Endothelial cell of umbilical vein (primary cell): ENCODE results near the gene SPDYE6. TPM values are rescaled to one million over a fixed set of nuclear protein-coding genes. Genes with fewer than 3 reads are reported as not detected.

Experiments used
- BruUV-seq: library from RNA; stranded (reverse); fragments of 400-500 nt; replicated peaks from 2 replicates; lab custom pipeline; 2021; lab: Mats Ljungman, UMichigan
- CTCF ChIA-PET: fragments of 300-600, 350-600 bp; sonication (Branson Sonifier 250); formaldehyde crosslinking; loops from one replicate; lab custom pipeline; 2021; ENCODE audit warnings: antibody characterized with exemption, inconsistent platforms; lab: Charles Lee
- POLR2A ChIA-PET: fragments of 300-600, 350-600 bp; sonication (Branson Sonifier 250); formaldehyde crosslinking; loops from one replicate; lab custom pipeline; 2021; ENCODE audit warnings: antibody characterized with exemption, inconsistent platforms; lab: Charles Lee
- DNase-seq: peaks from one replicate; pipeline ENCODE4 v3.0.0-alpha.2; 2011; ENCODE audit warnings: low read depth, low spot score
- FAIRE-seq: peaks from 2 replicates; lab custom pipeline; 2011; peaks lifted over from hg19 to GRCh38; lab: Jason Lieb, UNC
- H2AFZ ChIP-seq: 2 replicates; pipeline ENCODE4 v1.6.0; 2012; ENCODE audit warnings: low read depth, low read length, control low read depth, inconsistent platforms
- H3K27ac ChIP-seq: 2 replicates; pipeline ENCODE4 v1.5.1; 2011; ENCODE audit warnings: low read depth, mild to moderate bottlenecking, control low read depth, low read length, moderate library complexity; ENCODE audit not compliant: insufficient read depth
- H3K27me3 ChIP-seq, 2 experiments: 2 replicates each; pipeline versions ENCODE4 v1.6.0 to v1.6.1; 2011; ENCODE audit warnings: low read length in 2 of 2, mixed read lengths in 1 of 2; ENCODE audit not compliant: control insufficient read depth in 2 of 2, insufficient read depth in 2 of 2
- H3K36me3 ChIP-seq, 2 experiments: 2 replicates in 1 of 2; 3 replicates in 1 of 2; pipeline ENCODE4 v1.5.1; 2011; ENCODE audit warnings: low read length in 2 of 2, mild to moderate bottlenecking in 1 of 2, moderate library complexity in 1 of 2; ENCODE audit not compliant: control insufficient read depth in 2 of 2, insufficient read depth in 2 of 2; ENCODE audit errors: extremely low read depth in 1 of 2
- H3K4me1 ChIP-seq: 3 replicates; pipeline ENCODE4 v1.5.1; 2011; ENCODE audit warnings: mild to moderate bottlenecking, low read length; ENCODE audit not compliant: control insufficient read depth, insufficient read depth; ENCODE audit errors: extremely low read depth
- H3K4me2 ChIP-seq: 2 replicates; pipeline ENCODE4 v1.6.1; 2011; ENCODE audit warnings: low read length, control low read depth, mixed read lengths; ENCODE audit not compliant: insufficient read depth
- H3K4me3 ChIP-seq, 3 experiments: fragments of 200-600 bp in 1 of 3; sonication (generic), shearing (Covaris generic) in 1 of 3; replicated peaks in 1 of 3; 2 replicates each; pipeline ENCODE4 v1.5.1; 2011 to 2016; ENCODE audit warnings: control low read depth in 3 of 3, low read length in 3 of 3, mild to moderate bottlenecking in 2 of 3, inconsistent platforms in 1 of 3, low read depth in 1 of 3, moderate library complexity in 1 of 3; ENCODE audit not compliant: insufficient read depth in 1 of 3
- H3K79me2 ChIP-seq: 2 replicates; pipeline ENCODE4 v1.6.0; 2012; ENCODE audit warnings: low read length, inconsistent platforms; ENCODE audit not compliant: control insufficient read depth, insufficient read depth
- H3K9ac ChIP-seq: replicated peaks from 2 replicates; pipeline ENCODE3; 2011; ENCODE audit warnings: low read length, control low read depth; ENCODE audit not compliant: insufficient read depth; ENCODE audit errors: extremely low read depth
- H3K9me1 ChIP-seq: replicated peaks from 3 replicates; pipeline ENCODE4 v1.6.0; 2011; ENCODE audit warnings: mild to moderate bottlenecking, low read length; ENCODE audit not compliant: control insufficient read depth, insufficient read depth; ENCODE audit errors: extremely low read depth
- H3K9me3 ChIP-seq: replicated peaks from 2 replicates; pipeline ENCODE4 v1.5.1; 2012; ENCODE audit warnings: low read length, inconsistent platforms; ENCODE audit not compliant: control insufficient read depth, insufficient read depth
- H4K20me1 ChIP-seq: replicated peaks from 2 replicates; pipeline ENCODE3; 2011; ENCODE audit warnings: mild to moderate bottlenecking, low read length; ENCODE audit not compliant: control insufficient read depth, insufficient read depth; ENCODE audit errors: extremely low read depth
- EZH2 ChIP-seq: IDR thresholded peaks from 2 replicates; pipeline ENCODE4 v1.6.1; 2012; ENCODE audit warnings: borderline replicate concordance, low read depth, mild to moderate bottlenecking, moderate library complexity, low read length, inconsistent platforms; ENCODE audit not compliant: severe bottlenecking
- FOS ChIP-seq: IDR thresholded peaks from 2 replicates; pipeline ENCODE4 v1.6.1; 2011; ENCODE audit warnings: mild to moderate bottlenecking, low read length, moderate library complexity, borderline replicate concordance; ENCODE audit not compliant: insufficient read depth
- GATA2 ChIP-seq: IDR thresholded peaks from 2 replicates; pipeline ENCODE4 v1.7.0; 2011; ENCODE audit warnings: low read depth, mild to moderate bottlenecking, moderate library complexity, mixed read lengths, low read length; ENCODE audit not compliant: insufficient read length, insufficient read depth
- POLR2A ChIP-seq: IDR thresholded peaks from 2 replicates; pipeline ENCODE4 v1.6.1; 2012; ENCODE audit warnings: low read depth, mild to moderate bottlenecking, control low read depth, low read length
- POLR2AphosphoS5 ChIP-seq: IDR thresholded peaks from 2 replicates; pipeline ENCODE4 v1.6.1; 2012; ENCODE audit warnings: low read depth, mild to moderate bottlenecking, control low read depth, low read length, moderate library complexity; ENCODE audit not compliant: insufficient read depth
- dilution Hi-C: fragments of 300-500 bp; cut with MboI; formaldehyde crosslinking; loops from one replicate; pipeline ENCODE4 v1.15.0; 2019; ENCODE audit warnings: low sequenced_read_pairs; ENCODE audit not compliant: extremely low pct_ligation_motif_present
- intact Hi-C: fragments of 100-400 bp; cut with micrococcal nuclease; formaldehyde crosslinking; loops from one replicate; pipeline ENCODE4 v1.10.0; 2022
- polyA plus RNA-seq, 4 experiments: library from polyadenylated mRNA; depleted of rRNA in 3 of 4; stranded (reverse) in 3 of 4; unstranded in 1 of 4; fragments of >200 nt; gene quantifications; 2 replicates each; pipeline versions ENCODE4 v1.2.1 to v1.2.3, GENCODE V29; 2011 to 2012; ENCODE audit warnings: missing spikeins in 1 of 4
- total RNA-seq: library from RNA; stranded (reverse); gene quantifications from 2 replicates; pipeline ENCODE4 v1.2.3, GENCODE V29; 2021
- TF ChIP-seq, protein P1 (sequence below), 2 donors: IDR thresholded peaks; 1 replicate in 1 of 2; 2 replicates in 1 of 2; pipeline ENCODE4 v1.5.1; 2011; ENCODE audit warnings: low read length in 2 of 2, mild to moderate bottlenecking in 2 of 2, moderate library complexity in 2 of 2, control low read depth in 1 of 2, inconsistent platforms in 1 of 2, low read depth in 1 of 2; ENCODE audit not compliant: insufficient read depth in 1 of 2; ENCODE audit errors: extremely low read depth in 1 of 2
- TF ChIP-seq, protein P2 (sequence below): IDR thresholded peaks from 2 replicates; pipeline ENCODE4 v1.6.1; 2011; ENCODE audit not compliant: insufficient read depth, insufficient read length

Gene SPDYE6
- total and polyA plus RNA-seq, 2 donors (not counting 3 experiments of a cell fraction or from before 2014, with no cell fraction given) = not detected

DNA sequence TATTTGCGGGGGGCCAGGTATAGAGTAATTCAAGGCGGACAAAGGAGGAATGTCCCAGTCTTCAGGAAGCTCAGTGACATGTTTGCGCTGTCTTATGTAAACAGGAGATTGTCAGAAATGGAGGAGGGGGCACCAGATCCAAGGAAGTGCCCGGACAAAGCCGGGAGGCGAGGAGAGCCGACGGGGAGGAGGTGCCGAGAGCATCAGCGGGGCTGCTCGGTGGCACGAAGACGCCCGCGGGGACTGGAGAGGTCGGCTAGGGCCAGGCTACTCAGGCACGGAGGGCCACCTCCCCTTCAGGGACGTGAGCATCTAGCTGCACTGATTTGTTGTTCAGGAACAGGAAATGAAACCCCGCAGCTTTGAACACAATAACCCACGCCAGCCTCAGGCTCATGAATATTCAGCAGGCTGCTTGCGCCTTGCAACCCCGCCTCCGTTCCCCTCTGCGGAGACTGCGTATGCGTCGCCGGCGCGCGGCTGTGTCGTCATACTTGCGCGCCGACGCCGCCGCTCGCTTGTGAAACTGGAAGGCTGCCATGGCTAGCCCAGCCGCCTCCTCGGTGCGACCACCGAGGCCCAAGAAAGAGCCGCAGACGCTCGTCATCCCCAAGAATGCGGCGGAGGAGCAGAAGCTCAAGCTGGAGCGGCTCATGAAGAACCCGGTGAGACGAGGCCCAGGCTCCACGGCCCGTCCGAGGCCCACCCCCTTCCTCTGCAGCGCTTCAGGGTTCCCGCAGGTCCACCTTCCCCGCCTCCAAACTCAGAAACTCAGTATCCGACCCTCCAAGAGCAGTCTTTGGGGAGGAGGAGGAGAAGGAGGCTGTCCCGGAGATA lies 39.8 kb upstream of the SPDYE6 start, which contains the start of gene PRKRIP1:
Gene PRKRIP1 (plus strand): TSS at position 491 of the 837 bp plus-strand sequence. CDS start 49 bp downstream, at position 540.
- Histone ChIP-seq H3K4me1 (peaks cover 13% of the 10 kb centered on the region), H3K36me3 (peaks cover 5 to 14% of the 10 kb centered on the region in 2 experiments), H3K27me3 (no peaks in the 10 kb centered on the region), H4K20me1 (no peaks in the 10 kb centered on the region), H3K9me1 (no peaks in the 10 kb centered on the region), H3K79me2 (peaks cover 13% of the 10 kb centered on the region), H3K9ac (peak within 1 kb of the TSS; percentile 81), H3K4me2 (peak within 1 kb of the TSS; percentile 91), H3K4me3 (peak within 1 kb of the TSS; percentile 83 to 100 (median 91)), H3K27ac (peak within 1 kb of the TSS; percentile 80), H2AFZ (peak within 1 kb of the TSS; percentile 72), H3K9me3 (no peaks in the 10 kb centered on the region)
- FAIRE-seq (peak; percentile 88), DNase-seq (peak; percentile 92)
- intact Hi-C loops = loop anchor here (1.0 to 10.0 kb wide), 2 partner anchors 69 to 711 kb away; no protein-coding TSS in a partner anchor
- ChIA-PET CTCF (interaction anchor here (1.2 to 3.2 kb wide), 4 partner anchors 8 to 116 kb away, joined by 5 to 9 read pairs (median 6); no protein-coding TSS in a partner anchor), POLR2A (interaction anchor here (0.6 to 0.7 kb wide), 3 partner anchors 38 to 933 kb away, joined by 3 to 4 read pairs (median 3); partner anchors contain the start of gene ORAI2)
- no peak for TF ChIP-seq FOS
- TF ChIP-seq POLR2A = peak; percentile 83
- no peak for TF ChIP-seq EZH2
- TF ChIP-seq POLR2AphosphoS5 = peak; percentile 93
- TF ChIP-seq, protein P1, sequence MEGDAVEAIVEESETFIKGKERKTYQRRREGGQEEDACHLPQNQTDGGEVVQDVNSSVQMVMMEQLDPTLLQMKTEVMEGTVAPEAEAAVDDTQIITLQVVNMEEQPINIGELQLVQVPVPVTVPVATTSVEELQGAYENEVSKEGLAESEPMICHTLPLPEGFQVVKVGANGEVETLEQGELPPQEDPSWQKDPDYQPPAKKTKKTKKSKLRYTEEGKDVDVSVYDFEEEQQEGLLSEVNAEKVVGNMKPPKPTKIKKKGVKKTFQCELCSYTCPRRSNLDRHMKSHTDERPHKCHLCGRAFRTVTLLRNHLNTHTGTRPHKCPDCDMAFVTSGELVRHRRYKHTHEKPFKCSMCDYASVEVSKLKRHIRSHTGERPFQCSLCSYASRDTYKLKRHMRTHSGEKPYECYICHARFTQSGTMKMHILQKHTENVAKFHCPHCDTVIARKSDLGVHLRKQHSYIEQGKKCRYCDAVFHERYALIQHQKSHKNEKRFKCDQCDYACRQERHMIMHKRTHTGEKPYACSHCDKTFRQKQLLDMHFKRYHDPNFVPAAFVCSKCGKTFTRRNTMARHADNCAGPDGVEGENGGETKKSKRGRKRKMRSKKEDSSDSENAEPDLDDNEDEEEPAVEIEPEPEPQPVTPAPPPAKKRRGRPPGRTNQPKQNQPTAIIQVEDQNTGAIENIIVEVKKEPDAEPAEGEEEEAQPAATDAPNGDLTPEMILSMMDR (IDR thresholded peaks at IDR 0.05; ENCODE audit: extremely low read depth in 1 of 2, insufficient read depth in 1 of 2, low read depth in 1 of 2, low read length in 2 of 2) = no peak
- TF ChIP-seq GATA2 = no peak
- TF ChIP-seq, protein P2, sequence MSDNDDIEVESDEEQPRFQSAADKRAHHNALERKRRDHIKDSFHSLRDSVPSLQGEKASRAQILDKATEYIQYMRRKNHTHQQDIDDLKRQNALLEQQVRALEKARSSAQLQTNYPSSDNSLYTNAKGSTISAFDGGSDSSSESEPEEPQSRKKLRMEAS = no peak
- BruUV-seq = no TSS peak
- dilution Hi-C loops = no loop called here
